Activated naive CD4-positive, alpha-beta T cell treated with anti-CD3 and anti-CD28 coated beads, Interleukin-2, amount 50 U/mL, for 16 hours (primary cell): ENCODE results near the gene NPTN.
"Not testable (repeated sequence)": the region's sequence is repeated elsewhere in the genome, so short reads cannot be mapped to it uniquely, and the experiment has no call there.

Experiments
- DNase-seq: peaks from one replicate; pipeline ENCODE4 v3.0.0-alpha.2; 2020

The NPTN gene

GRCh38 chr15:73570355-73571032 lies 62.7 kb downstream of the NPTN start:
- DNase-seq: no peak

GRCh38 chr15:73569361-73569760 lies 63.8 kb downstream of the NPTN start:
- no peak for DNase-seq

- no peak for DNase-seq
Observed at GRCh38 chr15:73568564-73569280, 64.5 kb downstream of the NPTN start.

GRCh38 chr15:73567020-73567419 lies 66.2 kb downstream of the NPTN start:
- DNase-seq: no peak

GRCh38 chr15:73564255-73564654 lies 68.9 kb downstream of the NPTN start:
- DNase-seq: no peak

- no peak for DNase-seq
Observed at GRCh38 chr15:73560501-73561117, 72.6 kb downstream of the NPTN start.

GRCh38 chr15:73558529-73558928 lies 74.7 kb downstream of the NPTN start:
- no peak for DNase-seq

GRCh38 chr15:73555080-73555479 lies 78.1 kb downstream of the NPTN start:
- no peak for DNase-seq

- DNase-seq: no peak
Observed at GRCh38 chr15:73550190-73550589, 83.0 kb downstream of the NPTN start.

GRCh38 chr15:73548925-73549324 lies 84.3 kb downstream of the NPTN start:
- not testable (repeated sequence) for DNase-seq

- DNase-seq: no peak
Observed at GRCh38 chr15:73541479-73541878, 91.7 kb downstream of the NPTN start.

GRCh38 chr15:73540161-73540560 lies 93.0 kb downstream of the NPTN start:
- DNase-seq: no peak

- no peak for DNase-seq
Observed at GRCh38 chr15:73539212-73540128, 93.7 kb downstream of the NPTN start.

GRCh38 chr15:73538563-73539211 lies 94.5 kb downstream of the NPTN start:
- no peak for DNase-seq

- no peak for DNase-seq
Observed at GRCh38 chr15:73538123-73538522, 95.1 kb downstream of the NPTN start.

- no peak for DNase-seq
Observed at GRCh38 chr15:73530649-73531048, 102.5 kb downstream of the NPTN start.

GRCh38 chr15:73527598-73527997 lies 105.6 kb downstream of the NPTN start:
- DNase-seq: no peak

- no peak for DNase-seq
Observed at GRCh38 chr15:73524919-73525318, 108.3 kb downstream of the NPTN start.

GRCh38 chr15:73522011-73522410 lies 111.2 kb downstream of the NPTN start:
- no peak for DNase-seq

- no peak for DNase-seq
Observed at GRCh38 chr15:73518876-73519733, 114.1 kb downstream of the NPTN start.

GRCh38 chr15:73518180-73518862 lies 114.9 kb downstream of the NPTN start:
- no peak for DNase-seq
